Esophagus muscularis mucosa (tissue), 2 donors: ENCODE results near the gene LRP5.

ENCODE experiments used
- POLR2A ChIP-seq: fragments of 450-650 bp; IDR thresholded peaks from one replicate; pipeline ENCODE4 v1.6.1; 2017; ENCODE audit warnings: antibody characterized with exemption, moderate library complexity, mild to moderate bottlenecking, low read depth
- POLR2AphosphoS5 ChIP-seq, 2 donors: sonication (generic); formaldehyde crosslinking; IDR thresholded peaks; one replicate each; pipeline ENCODE4 v1.6.1; 2017; ENCODE audit warnings: antibody characterized with exemption in 2 of 2

DNA sequence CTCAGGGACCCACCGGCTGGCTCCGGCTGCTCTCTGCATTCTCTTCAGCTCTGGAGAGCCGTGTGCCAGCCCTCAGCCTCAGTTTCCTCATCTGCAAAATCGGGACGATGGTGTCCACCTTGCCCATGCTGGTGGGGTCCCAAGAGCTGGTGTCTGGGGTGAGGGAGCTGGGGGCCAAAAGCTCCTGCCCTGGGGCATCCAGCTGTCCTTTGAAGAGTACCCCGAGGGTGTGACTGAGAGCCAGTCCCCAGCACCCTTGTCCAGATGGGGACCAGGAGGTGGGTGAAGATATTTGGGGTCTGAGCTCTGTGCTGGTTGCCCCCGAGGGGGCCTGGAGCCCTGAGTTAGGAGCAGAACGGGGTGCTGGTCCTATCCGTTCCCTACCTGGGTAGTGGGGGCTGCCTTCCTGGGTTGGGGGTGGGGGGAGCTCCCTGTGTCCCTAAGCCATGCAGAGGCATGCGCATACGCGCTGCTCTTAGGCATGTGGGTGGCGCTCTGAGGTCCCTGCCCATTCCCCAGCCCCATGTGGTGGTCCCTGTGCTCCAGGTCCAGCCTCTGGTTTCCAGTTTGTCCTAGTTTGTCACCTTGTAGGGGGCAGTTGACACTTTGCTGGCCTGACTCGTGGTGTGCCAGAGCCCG, 4.9 kb downstream of the LRP5 start:
- TF ChIP-seq POLR2AphosphoS5 (IDR thresholded peaks at IDR 0.05) (no peak), POLR2A (no peak)
